GM10266 (cell line): Measurements from ENCODE around the gene VASH2.
A peak's percentile ranks its signal among the peaks of the same experiment; 100 is the strongest.

ENCODE experiments used
- DNase-seq: peaks from one replicate; pipeline ENCODE4 v3.0.0; 2012; ENCODE audit errors: extremely low spot score
- CTCF ChIP-seq: IDR thresholded peaks from 2 replicates; pipeline ENCODE4 v1.5.1; 2012; ENCODE audit warnings: mild to moderate bottlenecking, low read depth; ENCODE audit not compliant: control insufficient read depth, insufficient read depth; ENCODE audit errors: missing control alignments

The VASH2 gene

GRCh38 chr1:212914789-212915188 is 35.6 kb upstream of the VASH2 start:
- TF ChIP-seq CTCF: no peak
- no peak for DNase-seq

GRCh38 chr1:212915245-212916091 is 34.9 kb upstream of the VASH2 start:
- peak; percentile 38 for TF ChIP-seq CTCF
- DNase-seq: no peak

GRCh38 chr1:212916481-212917133 is 33.7 kb upstream of the VASH2 start:
- no peak for TF ChIP-seq CTCF
- DNase-seq: peak; percentile 20

GRCh38 chr1:212917134-212917485 is 33.2 kb upstream of the VASH2 start:
- no peak for DNase-seq
- TF ChIP-seq CTCF: no peak

- no peak for DNase-seq
- TF ChIP-seq CTCF: no peak
Observed at GRCh38 chr1:212917858-212918257, 32.5 kb upstream of the VASH2 start.

GRCh38 chr1:212918824-212919223 is 31.5 kb upstream of the VASH2 start:
- TF ChIP-seq CTCF: no peak
- DNase-seq: no peak

- DNase-seq: peak; percentile 20
- no peak for TF ChIP-seq CTCF
Observed at GRCh38 chr1:212920246-212920645, 30.1 kb upstream of the VASH2 start.
